ENCODE results near the gene CHST1.
A peak's percentile ranks its signal among the peaks of the same experiment; 100 is the strongest.

The CHST1 gene

GRCh38 chr11:45660729-45661438 is 4.5 kb downstream of the CHST1 start:
- no peak for DNase-seq (ENCODE audit: low read depth in 2 of 2)

- no peak for DNase-seq (ENCODE audit: low read depth in 2 of 2)
Observed at GRCh38 chr11:45659818-45660160, 5.6 kb downstream of the CHST1 start.

- no peak for DNase-seq (ENCODE audit: low read depth in 2 of 2)
Observed at GRCh38 chr11:45659031-45659817, 6.2 kb downstream of the CHST1 start.

- DNase-seq (ENCODE audit: low read depth in 2 of 2): peak; percentile 10 to 21
Observed at GRCh38 chr11:45658292-45658991, 7.0 kb downstream of the CHST1 start.

GRCh38 chr11:45657496-45658260 is 7.7 kb downstream of the CHST1 start:
- no peak for DNase-seq (ENCODE audit: low read depth in 2 of 2)

GRCh38 chr11:45655831-45656230 is 9.6 kb downstream of the CHST1 start:
- DNase-seq (ENCODE audit: low read depth in 2 of 2): no peak

- peak; percentile 18 to 24 for DNase-seq (ENCODE audit: low read depth in 2 of 2)
Observed at GRCh38 chr11:45655347-45655756, 10.1 kb downstream of the CHST1 start.

GRCh38 chr11:45655012-45655283 is 10.5 kb downstream of the CHST1 start:
- no peak for DNase-seq (ENCODE audit: low read depth in 2 of 2)

GRCh38 chr11:45654231-45655011 is 11.0 kb downstream of the CHST1 start:
- no peak for DNase-seq (ENCODE audit: low read depth in 2 of 2)

GRCh38 chr11:45653277-45653676 is 12.1 kb downstream of the CHST1 start:
- no peak for DNase-seq (ENCODE audit: low read depth in 2 of 2)

GRCh38 chr11:45652781-45653180 is 12.6 kb downstream of the CHST1 start:
- peak; percentile 18 to 21 for DNase-seq (ENCODE audit: low read depth in 2 of 2)

- no peak for DNase-seq (ENCODE audit: low read depth in 2 of 2)
Observed at GRCh38 chr11:45651841-45652749, 13.3 kb downstream of the CHST1 start.

- DNase-seq (ENCODE audit: low read depth in 2 of 2): no peak
Observed at GRCh38 chr11:45651156-45651555, 14.3 kb downstream of the CHST1 start.

- no peak for DNase-seq (ENCODE audit: low read depth in 2 of 2)
Observed at GRCh38 chr11:45650166-45651095, 15.0 kb downstream of the CHST1 start.

GRCh38 chr11:45649544-45650165 is 15.8 kb downstream of the CHST1 start:
- no peak for DNase-seq (ENCODE audit: low read depth in 2 of 2)

- no peak for DNase-seq (ENCODE audit: low read depth in 2 of 2)
Observed at GRCh38 chr11:45648931-45649330, 16.5 kb downstream of the CHST1 start.

GRCh38 chr11:45647786-45648185 is 17.6 kb downstream of the CHST1 start:
- DNase-seq (ENCODE audit: low read depth in 2 of 2): no peak

GRCh38 chr11:45647329-45647728 is 18.1 kb downstream of the CHST1 start:
- no peak for DNase-seq (ENCODE audit: low read depth in 2 of 2)

Measured in fibroblast of skin of left quadriceps (primary cell).